Astrocyte (in vitro differentiated cells and primary cell): ENCODE results near the gene GRHL1.

Experiments
- CTCF ChIP-seq: IDR thresholded peaks from 2 replicates; pipeline ENCODE4 v1.5.1; 2011; ENCODE audit warnings: low read depth, mild to moderate bottlenecking, inconsistent platforms, low read length, moderate library complexity; ENCODE audit not compliant: insufficient read depth
- EZH2 ChIP-seq: IDR thresholded peaks from 2 replicates; pipeline ENCODE4 v1.6.1; 2012; ENCODE audit warnings: mild to moderate bottlenecking, low read length, inconsistent platforms; ENCODE audit not compliant: insufficient read depth

DNA sequence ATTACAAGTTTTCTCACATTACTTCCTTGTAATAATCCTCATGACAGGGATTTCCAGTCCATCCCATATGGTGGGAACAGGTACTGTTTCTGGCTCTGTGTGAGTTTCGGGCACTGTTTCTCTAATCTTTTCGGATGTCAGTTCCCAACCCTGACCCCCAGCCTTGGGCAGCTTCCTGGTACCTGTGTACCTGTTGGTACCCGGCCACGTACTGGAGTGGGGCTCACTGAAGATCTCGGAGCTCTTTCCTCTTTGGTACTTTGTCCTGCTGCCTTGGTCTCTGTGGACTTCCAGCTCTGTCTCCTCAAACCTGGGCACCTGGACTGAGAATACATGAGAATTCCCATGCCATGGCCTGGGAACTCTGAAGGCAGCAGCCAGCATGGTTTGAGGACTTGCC lies 36.8 kb downstream of the GRHL1 start:
- no peak for TF ChIP-seq CTCF
- no peak for TF ChIP-seq EZH2
